IMR-90 (cell line): ENCODE results near the gene GALNT7.

Source experiments
- CEBPB ChIP-seq: IDR thresholded peaks from 2 replicates; pipeline ENCODE4 v1.6.1; 2012; ENCODE audit warnings: low read depth, low read length, improper control_type of control experiment
- CHD1 ChIP-seq: IDR thresholded peaks from 2 replicates; pipeline ENCODE4 v1.6.1; 2012; ENCODE audit warnings: low read depth, low read length, improper control_type of control experiment
- FOS ChIP-seq: fragments of 150-350 bp; IDR thresholded peaks from 2 replicates; pipeline ENCODE4 v1.6.1; 2016; ENCODE audit warnings: low read depth, low read length
- MXI1 ChIP-seq: IDR thresholded peaks from 2 replicates; pipeline ENCODE4 v1.6.1; 2012; ENCODE audit warnings: low read depth, mild to moderate bottlenecking, low read length, moderate library complexity, borderline replicate concordance
- POLR2A ChIP-seq: IDR thresholded peaks from 2 replicates; pipeline ENCODE4 v1.6.1; 2012; ENCODE audit warnings: mild to moderate bottlenecking, low read depth, low read length
- RAD21 ChIP-seq: IDR thresholded peaks from 2 replicates; pipeline ENCODE4 v1.6.1; 2012; ENCODE audit warnings: low read length, improper control_type of control experiment
- RFX5 ChIP-seq: IDR thresholded peaks from 2 replicates; pipeline ENCODE4 v1.8.0; 2012; ENCODE audit warnings: low read depth, mild to moderate bottlenecking, low read length, moderate library complexity
- SMC3 ChIP-seq: fragments of 150-350 bp; IDR thresholded peaks from 2 replicates; pipeline ENCODE4 v1.6.1; 2016; ENCODE audit warnings: low read depth, mild to moderate bottlenecking, antibody characterized with exemption, low read length, moderate library complexity
- USF2 ChIP-seq: fragments of 150-350 bp; IDR thresholded peaks from 2 replicates; pipeline ENCODE4 v1.6.1; 2017; ENCODE audit warnings: mild to moderate bottlenecking, antibody characterized with exemption, low read length, low read depth
- TF ChIP-seq, protein P1 (sequence below): conservative IDR thresholded peaks from 2 replicates; pipeline ENCODE4 v1.5.1; 2012; ENCODE audit warnings: mild to moderate bottlenecking, low read depth, low read length, improper control_type of control experiment
- TF ChIP-seq, protein P2 (sequence below): fragments of 150-350 bp; IDR thresholded peaks from 2 replicates; pipeline ENCODE4 v1.6.1; 2016; ENCODE audit warnings: low read depth, mild to moderate bottlenecking, low read length, moderate library complexity, borderline replicate concordance

GRCh38 chr4:173243321-173243720, 74.7 kb downstream of the GALNT7 start:
- TF ChIP-seq POLR2A (no peak), RFX5 (no peak), CHD1 (no peak), USF2 (peak; percentile 57; the same call in 1 of the 2 replicates), MXI1 (no peak), FOS (peak; percentile 85), CEBPB (no peak), RAD21 (no peak), SMC3 (no peak)
- TF ChIP-seq, protein P1, sequence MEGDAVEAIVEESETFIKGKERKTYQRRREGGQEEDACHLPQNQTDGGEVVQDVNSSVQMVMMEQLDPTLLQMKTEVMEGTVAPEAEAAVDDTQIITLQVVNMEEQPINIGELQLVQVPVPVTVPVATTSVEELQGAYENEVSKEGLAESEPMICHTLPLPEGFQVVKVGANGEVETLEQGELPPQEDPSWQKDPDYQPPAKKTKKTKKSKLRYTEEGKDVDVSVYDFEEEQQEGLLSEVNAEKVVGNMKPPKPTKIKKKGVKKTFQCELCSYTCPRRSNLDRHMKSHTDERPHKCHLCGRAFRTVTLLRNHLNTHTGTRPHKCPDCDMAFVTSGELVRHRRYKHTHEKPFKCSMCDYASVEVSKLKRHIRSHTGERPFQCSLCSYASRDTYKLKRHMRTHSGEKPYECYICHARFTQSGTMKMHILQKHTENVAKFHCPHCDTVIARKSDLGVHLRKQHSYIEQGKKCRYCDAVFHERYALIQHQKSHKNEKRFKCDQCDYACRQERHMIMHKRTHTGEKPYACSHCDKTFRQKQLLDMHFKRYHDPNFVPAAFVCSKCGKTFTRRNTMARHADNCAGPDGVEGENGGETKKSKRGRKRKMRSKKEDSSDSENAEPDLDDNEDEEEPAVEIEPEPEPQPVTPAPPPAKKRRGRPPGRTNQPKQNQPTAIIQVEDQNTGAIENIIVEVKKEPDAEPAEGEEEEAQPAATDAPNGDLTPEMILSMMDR = no peak
- TF ChIP-seq, protein P2, sequence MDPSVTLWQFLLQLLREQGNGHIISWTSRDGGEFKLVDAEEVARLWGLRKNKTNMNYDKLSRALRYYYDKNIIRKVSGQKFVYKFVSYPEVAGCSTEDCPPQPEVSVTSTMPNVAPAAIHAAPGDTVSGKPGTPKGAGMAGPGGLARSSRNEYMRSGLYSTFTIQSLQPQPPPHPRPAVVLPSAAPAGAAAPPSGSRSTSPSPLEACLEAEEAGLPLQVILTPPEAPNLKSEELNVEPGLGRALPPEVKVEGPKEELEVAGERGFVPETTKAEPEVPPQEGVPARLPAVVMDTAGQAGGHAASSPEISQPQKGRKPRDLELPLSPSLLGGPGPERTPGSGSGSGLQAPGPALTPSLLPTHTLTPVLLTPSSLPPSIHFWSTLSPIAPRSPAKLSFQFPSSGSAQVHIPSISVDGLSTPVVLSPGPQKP = no peak
